ENCODE data around the gene ZDBF2.
"Not testable (repeated sequence)": the region's sequence is repeated elsewhere in the genome, so short reads cannot be mapped to it uniquely, and the experiment has no call there.

DNA sequence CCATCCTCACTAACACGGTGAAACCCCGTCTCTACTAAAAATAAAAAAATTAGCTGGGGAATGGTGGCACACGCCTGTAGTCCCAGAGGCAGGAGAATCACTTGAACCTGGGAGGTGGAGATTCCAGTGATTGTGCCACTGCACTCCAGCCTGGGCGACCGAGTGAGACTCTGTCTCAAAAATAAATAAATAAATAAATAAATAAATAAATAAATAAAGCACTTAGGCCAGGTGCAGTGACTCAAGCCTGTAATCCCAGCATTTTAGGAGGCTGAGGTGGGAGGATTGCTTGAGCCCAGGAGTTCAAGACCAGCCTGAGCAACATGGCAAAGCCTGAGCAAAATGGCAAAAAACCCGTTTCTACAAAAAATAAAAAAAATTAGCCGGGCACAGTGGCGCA is 15.8 kb upstream of the ZDBF2 start:
- TF ChIP-seq POLR2A (IDR thresholded peaks at IDR 0.05) = not testable (repeated sequence)
- TF ChIP-seq, protein P1, sequence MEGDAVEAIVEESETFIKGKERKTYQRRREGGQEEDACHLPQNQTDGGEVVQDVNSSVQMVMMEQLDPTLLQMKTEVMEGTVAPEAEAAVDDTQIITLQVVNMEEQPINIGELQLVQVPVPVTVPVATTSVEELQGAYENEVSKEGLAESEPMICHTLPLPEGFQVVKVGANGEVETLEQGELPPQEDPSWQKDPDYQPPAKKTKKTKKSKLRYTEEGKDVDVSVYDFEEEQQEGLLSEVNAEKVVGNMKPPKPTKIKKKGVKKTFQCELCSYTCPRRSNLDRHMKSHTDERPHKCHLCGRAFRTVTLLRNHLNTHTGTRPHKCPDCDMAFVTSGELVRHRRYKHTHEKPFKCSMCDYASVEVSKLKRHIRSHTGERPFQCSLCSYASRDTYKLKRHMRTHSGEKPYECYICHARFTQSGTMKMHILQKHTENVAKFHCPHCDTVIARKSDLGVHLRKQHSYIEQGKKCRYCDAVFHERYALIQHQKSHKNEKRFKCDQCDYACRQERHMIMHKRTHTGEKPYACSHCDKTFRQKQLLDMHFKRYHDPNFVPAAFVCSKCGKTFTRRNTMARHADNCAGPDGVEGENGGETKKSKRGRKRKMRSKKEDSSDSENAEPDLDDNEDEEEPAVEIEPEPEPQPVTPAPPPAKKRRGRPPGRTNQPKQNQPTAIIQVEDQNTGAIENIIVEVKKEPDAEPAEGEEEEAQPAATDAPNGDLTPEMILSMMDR (IDR thresholded peaks at IDR 0.05) = not testable (repeated sequence)
